ENCODE data around the gene JAKMIP2.

GRCh38 chr5:147601652-147602051 lies 180.9 kb downstream of the JAKMIP2 start:
- no peak for TF ChIP-seq CTCF (IDR thresholded peaks at IDR 0.05)
- TF ChIP-seq RCOR1 (IDR thresholded peaks at IDR 0.05; ENCODE audit: low read length), result no peak
- TF ChIP-seq TCF12 (IDR thresholded peaks at IDR 0.05), result no peak
- no peak for TF ChIP-seq POLR2AphosphoS5 (IDR thresholded peaks at IDR 0.05; ENCODE audit: low read depth, low read length)
- no peak for TF ChIP-seq JUND (IDR thresholded peaks at IDR 0.05)
- no peak for TF ChIP-seq EZH2phosphoT487 (IDR thresholded peaks at IDR 0.05; ENCODE audit: borderline replicate concordance, low read depth)
- no peak for TF ChIP-seq TAF1 (IDR thresholded peaks at IDR 0.05; ENCODE audit: borderline replicate concordance, low read depth, low read length)
- TF ChIP-seq YY1 (IDR thresholded peaks at IDR 0.05; ENCODE audit: low read depth), result no peak
- no peak for TF ChIP-seq SMC3 (IDR thresholded peaks at IDR 0.05; ENCODE audit: low read depth, low read length)
- TF ChIP-seq TEAD4 (IDR thresholded peaks at IDR 0.05; ENCODE audit: borderline replicate concordance, insufficient read depth), result no peak
- no peak for TF ChIP-seq REST (IDR thresholded peaks at IDR 0.05; ENCODE audit: low read depth, low read length)
- TF ChIP-seq USF1 (IDR thresholded peaks at IDR 0.05; ENCODE audit: borderline replicate concordance, low read depth), result no peak
